HG02943 (cell line): ENCODE data around the gene ARAP1.

ENCODE experiments used
- ATAC-seq: cut with Tn5 transposase; IDR thresholded peaks from one replicate; pipeline ENCODE4 v1.9.1; 2021; ENCODE audit warnings: mild to moderate bottlenecking, low read depth, moderate library complexity; ENCODE audit not compliant: unreplicated experiment

Gene ARAP1

GRCh38 chr11:72745511-72745910 is 6.7 kb downstream of the ARAP1 start:
- ATAC-seq, result no peak

DNA sequence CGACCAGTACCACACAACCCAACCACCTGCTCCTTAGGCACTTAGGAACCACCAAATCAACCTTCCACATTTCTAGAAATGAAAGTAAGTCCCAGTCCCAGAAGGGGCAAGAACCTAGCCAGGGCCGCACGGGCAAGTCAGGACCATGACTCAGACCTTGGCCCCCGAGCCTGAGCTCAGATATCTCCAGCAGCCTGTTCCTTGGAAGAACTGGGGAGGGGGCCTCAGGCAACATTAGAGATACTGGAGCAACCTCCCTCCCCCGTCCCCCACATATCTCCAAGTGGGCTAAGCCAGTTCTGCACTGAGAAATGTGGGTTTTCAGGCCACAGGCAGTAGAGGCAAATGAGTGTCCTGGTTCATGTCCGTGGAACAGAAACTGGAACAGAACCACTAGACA is 7.7 kb downstream of the ARAP1 start:
- no peak for ATAC-seq

GRCh38 chr11:72743321-72744221 is 8.6 kb downstream of the ARAP1 start:
- ATAC-seq, result peak; percentile 54

DNA sequence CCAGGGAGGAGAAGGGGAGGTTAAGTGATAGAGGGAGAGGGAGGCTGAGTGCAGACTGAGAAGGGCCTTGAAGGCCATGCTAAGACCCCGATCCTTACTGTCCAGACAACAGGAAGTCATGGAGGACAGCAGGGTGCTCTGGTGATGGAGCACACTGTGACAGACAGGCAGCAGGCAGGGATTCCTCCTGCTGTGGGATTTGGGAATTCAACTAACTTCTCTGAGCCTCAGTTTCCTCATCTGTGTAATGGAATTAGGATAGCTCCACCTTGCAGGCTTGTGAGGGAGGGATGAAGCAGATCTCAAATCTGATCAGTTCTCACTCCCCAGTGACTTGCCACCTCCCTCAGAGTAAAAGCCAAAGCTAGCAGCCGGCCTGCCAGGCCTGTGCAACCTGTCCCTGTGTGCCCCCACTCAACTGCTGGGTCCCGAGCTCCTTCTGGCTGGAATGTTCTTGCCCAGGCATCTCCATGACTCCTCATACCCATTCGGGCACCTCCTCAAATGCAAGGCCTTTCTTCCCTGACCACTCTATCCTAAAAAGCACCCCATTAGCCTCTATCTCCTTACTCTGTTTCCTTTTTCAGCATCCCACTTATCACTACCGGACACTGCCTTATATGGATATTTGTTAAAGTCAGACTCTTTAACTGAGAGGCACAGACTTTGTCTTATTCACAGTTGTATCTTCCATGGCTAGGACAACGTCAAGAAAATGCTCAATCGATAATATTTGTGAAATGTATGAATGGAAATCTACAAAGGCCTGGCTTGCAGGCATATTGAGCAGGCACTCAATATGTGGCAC is 9.5 kb downstream of the ARAP1 start:
- no peak for ATAC-seq

DNA sequence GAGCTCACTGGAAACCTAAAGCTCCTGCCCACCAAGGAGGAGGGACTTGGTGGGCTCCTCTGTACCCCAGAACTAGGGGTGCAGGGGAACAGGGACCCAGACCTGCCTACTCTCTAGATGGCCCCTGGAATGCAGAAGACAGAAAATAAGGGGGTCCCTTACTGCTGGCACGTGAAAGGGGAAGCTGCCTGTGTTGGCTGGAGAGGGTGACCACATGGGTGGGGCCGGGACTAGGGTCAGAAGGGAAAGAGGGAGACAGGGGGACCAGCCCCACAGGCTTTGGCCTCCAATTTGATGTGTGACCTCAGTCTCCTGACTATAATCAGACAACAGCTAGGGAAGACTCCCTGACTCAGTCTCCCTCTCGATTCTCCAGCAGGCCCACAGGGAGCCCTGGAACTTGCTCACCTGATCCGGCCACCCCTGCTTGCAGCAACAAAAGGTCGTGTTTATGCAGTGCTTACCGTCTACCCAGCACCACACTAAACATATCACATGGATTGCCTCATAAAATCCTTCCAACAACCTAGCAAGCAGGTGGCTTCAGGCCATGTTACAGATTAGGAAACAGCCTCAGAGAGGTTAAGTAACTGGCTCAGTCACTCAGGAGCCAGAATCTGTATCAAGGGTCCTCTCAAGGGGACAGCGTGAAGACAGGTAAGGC is 10.2 kb downstream of the ARAP1 start:
- ATAC-seq, result no peak

GRCh38 chr11:72741429-72741833 is 10.8 kb downstream of the ARAP1 start:
- no peak for ATAC-seq

DNA sequence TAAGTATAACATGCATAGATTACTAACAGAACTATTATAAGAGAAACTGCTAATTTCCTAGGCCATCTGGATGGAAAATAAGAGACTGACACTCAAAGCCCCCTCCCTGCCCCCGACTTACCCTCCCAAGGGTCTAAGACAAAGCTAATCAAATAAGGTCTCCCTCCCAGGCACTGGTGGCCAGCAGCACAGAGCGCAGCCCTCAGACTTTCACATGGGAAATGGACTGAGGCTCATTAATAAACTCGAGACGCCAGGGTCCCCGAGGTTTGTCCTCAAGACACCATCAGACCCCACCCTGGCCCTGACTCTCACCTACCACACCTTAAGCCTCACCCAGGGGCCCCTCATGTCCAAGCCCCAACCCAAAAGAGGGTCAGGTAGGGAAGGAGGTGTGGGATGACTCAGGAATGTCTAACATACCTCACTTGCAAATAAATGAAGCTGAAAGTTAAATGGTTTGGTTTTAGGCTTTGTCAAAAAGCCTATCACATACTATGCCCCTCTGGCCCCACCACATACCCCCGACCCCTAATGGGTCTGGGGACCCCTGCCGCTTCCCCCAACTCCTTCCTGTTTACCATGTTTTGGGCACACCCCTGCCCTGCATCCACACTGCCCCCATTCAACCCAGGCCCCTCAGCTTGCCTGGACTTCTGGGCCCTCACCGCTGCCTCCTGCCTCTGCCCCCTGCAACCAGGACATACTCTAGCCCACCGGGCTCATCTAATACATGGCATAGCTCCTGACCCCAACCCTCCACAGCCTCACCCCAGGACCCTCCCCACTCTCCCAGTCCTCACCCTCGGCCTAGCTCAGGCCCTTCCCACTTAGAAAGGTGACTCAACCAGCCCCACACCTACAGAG is 11.4 kb downstream of the ARAP1 start:
- ATAC-seq, result no peak

GRCh38 chr11:72740060-72740424 is 12.2 kb downstream of the ARAP1 start:
- no peak for ATAC-seq

DNA sequence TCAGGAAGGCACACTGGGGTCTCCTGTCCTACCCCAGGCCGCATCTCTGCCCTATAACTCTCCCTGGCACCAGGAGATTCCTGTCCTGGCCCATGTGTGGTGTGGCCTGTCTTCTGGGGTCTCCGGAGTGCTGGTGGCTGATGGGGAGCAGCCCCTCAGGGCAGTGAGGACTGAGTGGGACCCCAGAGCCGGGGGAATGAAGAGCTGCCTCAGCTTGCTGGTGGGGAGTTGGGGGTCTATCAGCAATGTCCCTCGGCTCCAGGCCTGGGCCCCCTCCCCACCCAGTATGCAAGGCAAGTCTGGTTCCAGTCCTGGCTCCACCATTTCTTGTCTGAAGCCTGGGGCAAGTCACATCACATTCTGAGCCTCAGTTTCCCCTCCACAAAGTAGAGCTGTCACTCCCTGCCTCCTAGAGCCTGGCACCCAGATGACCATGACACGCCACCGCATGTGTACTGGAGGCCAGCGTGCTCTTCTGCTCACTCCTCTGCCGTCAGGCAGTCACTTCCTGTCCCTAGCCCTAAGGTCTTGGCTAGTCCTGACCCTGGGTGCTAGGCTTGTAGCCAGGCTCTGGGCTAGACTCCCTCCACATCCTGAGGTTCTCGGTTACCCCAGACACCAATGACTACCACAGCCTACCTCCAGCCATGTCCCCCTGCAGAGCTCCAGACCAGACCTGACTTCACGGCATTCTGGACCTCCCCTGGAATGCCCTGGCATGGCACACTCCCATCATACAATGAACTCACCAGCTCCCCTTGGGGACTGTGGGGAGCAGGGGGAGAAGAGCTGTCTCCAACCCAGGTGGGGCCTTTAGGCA is 12.8 kb downstream of the ARAP1 start:
- no peak for ATAC-seq

DNA sequence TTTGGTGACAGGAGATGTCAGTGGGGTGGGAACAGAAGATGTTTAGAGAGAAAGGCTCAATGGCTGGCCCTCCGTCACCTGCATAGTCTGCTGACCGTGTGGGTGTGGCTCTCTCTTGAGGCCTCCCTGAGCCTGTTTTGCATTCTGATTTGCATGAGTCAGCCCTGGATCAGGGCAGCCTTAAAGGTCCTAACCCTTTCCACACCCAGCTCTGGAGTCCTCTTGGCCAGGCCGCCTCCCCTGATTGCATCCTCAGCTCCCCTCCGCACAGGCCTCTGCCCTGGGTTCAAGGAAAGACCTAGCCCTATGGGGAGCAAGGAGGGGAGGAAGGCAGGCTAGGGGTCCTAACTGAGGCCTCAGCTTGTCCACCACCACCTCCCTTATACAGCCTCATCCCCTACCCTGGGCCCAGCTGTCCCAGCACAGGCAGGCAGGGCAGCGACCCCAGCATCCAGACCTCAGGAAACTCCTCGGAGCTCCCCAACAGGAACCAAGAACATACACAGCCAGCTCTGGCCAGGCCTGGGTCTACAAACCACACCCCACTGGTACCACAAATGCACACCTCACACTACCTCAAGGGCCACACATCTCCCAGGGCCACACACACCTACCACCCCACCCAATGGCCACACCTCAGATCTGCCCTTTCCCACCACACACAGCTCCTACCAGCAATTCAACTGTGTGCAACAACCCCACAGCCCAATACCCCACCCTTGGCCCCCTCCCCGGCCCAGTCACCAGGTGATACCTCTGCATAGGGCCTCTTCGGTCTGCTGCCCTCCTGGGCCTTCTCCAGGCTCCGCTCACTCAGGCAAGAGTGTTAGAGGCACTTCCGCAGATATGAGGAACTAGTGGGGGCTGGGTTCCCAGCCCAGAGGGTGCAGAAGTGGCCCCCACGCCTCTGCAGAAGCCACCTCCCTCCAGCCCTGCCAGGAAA is 13.7 kb downstream of the ARAP1 start:
- no peak for ATAC-seq

DNA sequence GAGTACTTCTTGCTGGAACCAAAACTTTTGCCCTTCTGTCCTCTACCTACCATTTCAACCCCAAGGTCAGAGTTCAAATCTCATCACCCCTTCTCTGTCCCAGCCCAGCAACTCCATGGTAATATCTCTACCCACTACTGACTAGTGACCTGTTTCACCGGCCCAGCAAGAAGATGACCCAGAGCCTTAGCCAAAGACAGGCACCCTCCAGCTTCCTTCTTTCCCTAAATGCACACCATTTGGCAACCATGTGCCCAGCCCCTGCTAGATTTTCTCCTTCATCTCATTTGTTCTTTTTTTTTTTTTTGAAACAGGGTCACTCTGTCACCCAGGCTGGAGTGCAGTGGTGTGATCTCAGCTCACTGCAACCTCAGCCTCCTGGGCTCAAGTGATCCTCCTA is 14.9 kb downstream of the ARAP1 start:
- ATAC-seq, result no peak

- no peak for ATAC-seq
Measured at GRCh38 chr11:72736452-72737069, 15.6 kb downstream of the ARAP1 start.

DNA sequence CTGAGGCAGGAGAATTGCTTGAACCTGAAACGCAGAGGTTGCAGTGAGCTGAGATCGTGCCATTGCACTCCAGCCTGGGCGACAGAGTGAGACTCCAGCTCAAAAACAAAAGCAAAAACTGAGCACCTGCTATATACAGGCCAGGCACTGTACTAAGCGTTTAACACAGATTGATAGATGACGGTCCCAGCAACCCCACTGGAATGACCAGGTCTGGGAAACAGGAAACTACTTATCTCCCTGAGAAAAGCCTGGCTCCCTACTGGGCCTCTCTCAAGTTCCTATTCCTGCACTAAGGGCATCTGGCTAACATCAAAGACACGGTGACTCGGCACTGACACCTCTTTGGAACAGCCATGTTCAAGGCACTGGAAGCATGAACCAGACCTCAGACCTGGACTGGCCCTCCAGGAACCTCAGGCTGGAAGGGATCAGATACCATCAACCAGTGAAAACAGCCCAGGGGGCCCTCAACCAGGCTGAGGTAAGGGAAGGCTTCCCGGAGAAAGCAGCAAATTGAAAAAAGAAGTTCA is 16.6 kb downstream of the ARAP1 start:
- no peak for ATAC-seq

- ATAC-seq, result no peak
Measured at GRCh38 chr11:72732329-72732728, 19.9 kb downstream of the ARAP1 start.

- ATAC-seq, result no peak
Measured at GRCh38 chr11:72730737-72731136, 21.5 kb downstream of the ARAP1 start.

DNA sequence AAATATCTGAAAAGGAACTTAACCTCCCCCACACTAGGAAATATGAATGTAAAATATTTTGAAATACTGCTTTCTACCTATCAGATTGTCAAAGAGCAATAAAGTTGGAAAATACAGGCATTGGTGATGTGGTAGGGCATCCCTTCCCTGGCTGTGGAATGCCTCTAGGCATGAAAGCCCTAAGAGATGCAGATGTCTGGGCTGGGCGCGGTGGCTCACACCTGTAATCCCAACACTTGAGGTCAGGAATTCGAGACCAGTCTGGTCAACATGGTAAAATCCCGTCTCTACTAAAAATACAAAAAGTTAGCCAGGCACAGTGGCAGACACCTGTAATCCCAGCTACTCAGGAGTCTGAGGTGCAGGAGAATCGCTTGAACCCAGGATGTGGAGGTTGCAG is 22.0 kb downstream of the ARAP1 start:
- ATAC-seq, result no peak

DNA sequence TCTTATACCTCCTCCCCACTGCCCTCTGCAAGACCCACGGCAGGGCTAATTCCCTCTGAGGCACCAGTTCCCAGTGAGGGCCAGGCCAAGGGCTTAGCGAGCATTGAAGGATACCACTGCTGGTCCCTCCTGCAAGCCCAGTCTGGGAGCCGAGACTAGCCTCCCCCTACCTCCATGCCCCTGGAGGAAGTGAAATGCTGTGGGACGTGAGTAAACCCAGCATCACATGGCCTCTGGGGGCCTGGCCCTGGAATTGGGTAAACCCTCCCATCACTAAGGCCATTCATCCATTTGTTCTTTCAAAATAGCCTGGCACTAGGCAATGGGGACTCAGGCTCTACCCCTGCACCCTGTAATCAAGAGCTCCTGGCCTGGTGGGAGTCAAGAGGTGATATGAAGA is 24.7 kb downstream of the ARAP1 start:
- ATAC-seq, result no peak
